HG03159 (cell line): Measurements from ENCODE around the gene PHF21B.
"Not testable (repeated sequence)": the region's sequence is repeated elsewhere in the genome, so short reads cannot be mapped to it uniquely, and the experiment has no call there.

Experiments
- ATAC-seq: cut with Tn5 transposase; IDR thresholded peaks from one replicate; pipeline ENCODE4 v1.9.1; 2021; ENCODE audit warnings: mild to moderate bottlenecking, moderate library complexity; ENCODE audit not compliant: unreplicated experiment

PHF21B gene

DNA sequence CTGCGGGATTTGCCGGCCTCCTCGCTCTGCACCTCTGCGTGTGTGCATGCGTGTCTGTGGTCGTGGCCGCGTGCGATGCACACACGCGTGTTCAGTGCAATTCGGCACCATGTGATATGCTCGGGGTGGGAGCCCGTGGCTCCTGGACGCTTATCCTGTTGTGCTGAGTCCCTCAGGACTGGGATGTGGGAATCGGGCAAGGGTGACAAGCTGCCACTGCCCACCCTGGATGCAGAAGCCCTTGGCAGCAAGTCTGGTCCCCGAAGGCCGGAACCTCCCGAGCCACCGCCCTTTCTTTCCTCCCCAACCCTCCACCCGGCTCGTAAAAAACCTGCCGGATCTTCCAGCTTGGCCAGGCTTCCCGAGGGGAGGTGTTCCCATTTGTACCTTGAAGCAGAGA is 128.2 kb downstream of the PHF21B start:
- ATAC-seq, result no peak

DNA sequence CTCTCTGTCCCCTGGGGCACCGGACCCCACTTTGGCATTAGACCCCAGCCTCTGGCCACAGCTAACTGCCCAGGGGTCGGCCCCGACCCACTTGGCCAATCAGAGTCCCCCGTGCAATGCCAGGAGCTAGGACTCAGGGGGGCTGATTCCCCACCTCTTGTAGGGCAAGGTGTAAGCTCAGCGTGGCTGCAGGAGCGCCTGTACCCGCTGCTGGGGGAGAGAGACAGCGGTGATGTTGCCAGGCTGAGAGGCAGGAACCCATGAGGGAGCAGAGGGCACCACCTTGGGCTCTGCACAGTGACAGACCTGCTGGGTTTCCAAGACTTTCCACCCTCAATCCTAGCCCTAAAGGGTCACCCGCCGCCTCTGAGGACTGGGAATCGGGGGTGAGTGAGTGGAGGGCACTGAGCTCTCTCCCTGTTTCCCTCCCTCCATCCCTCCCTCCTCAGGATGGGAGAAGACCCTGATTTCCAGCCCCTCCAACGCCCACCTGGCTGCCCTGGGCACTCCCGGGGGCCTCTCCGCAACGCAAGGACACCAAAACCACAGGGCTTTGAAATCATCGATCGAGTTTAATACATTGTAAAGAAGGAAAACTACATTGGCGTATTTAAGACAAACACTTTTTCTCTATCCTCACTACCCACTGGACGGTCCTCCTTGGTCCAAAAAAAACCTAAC is 129.1 kb downstream of the PHF21B start:
- no peak for ATAC-seq

DNA sequence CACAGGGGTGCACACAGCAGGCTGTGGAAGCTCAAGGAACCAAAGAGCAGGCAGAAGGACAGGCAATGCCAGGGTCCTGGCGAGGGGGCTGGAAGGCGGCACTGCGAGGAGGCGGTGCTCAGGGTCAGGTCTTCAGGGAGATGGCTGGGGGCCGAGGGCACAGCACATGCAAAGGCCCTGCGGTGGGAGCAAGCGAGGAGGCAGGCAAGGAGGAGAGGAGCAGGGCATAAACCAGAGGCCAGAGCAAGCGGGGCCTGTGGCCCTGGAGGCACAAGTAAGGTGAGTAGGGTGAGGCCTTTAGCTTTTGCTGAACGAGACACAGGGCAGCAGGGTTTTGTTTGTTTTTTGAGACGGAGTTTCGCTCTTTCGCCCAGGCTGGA is 130.5 kb downstream of the PHF21B start:
- no peak for ATAC-seq

DNA sequence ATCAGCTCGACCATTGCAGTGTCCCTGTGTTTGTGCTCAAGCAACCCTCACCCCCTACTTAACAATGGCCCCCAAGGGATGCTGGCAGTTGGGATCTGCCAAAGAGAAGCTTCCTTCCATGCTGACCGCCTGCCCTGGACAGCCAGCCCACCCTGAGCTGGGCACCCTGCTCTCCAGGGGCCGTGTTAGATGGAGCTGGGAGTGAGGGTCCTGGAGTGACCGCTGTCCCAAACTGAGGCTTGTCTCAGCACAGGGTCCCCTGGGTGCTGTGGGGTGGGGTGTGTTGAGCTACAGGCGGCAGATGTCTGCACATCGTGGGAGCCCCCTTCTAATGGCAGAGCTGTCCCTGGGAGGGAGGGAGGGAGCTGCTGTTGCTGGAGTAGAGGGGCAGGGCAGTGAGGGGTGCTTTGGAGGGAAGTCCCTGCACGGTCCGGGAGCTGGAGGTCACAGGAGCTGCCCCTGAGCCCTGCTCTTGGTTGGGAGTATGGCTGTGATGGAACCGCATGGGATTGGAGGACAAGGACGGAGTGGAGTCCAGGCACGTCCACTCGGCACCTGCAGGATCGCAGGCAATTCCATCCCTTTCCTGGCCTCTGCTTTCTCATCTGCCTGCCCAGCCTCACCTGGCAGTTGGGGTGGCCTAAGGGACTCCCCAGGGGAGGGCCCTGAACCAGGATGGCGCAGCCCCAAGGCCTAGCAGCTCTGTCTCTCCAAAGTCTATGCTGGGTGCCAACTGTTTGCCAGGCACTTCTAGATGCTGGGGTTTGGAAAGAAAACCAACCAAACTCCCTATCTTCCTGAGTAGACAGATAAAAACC is 131.1 kb downstream of the PHF21B start:
- no peak for ATAC-seq

DNA sequence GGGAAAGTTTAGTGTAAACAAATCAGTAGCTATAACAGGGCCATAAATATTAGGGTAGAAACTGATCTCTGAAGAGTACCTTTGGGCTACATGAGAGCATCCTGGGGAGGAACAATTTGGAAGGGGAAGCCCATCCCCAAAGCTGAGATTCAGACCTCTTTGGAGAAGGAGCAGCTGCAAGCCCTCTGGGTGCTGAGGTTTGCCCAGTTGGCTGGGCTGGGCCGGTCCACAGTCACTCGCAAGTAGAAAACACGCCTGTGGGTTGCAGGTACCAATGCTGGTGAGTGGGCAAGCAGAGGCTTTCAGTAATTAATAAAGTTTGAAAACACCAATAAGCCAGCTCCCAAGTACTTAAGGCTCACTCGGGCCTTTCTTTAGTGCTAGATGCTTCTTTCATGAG is 132.9 kb downstream of the PHF21B start:
- no peak for ATAC-seq

DNA sequence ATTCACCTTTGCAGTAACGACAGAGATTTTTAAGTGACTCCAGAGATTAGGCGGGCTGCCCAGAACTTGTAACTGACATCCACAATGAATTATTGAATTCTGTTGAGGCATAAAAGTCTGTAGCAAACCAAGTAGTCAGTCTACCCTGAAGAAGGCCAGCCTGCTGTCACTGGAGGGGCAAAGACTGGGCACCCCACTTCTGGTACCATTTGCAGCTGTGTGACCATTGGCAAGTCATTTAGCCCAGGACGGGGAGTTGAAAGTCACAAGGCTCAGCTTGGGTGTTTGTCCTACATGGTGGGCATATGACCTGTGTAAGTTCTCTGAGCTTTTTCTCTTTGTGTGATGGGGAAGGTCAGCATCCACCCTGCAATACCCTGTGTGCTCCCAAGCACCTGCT is 138.0 kb downstream of the PHF21B start:
- no peak for ATAC-seq

DNA sequence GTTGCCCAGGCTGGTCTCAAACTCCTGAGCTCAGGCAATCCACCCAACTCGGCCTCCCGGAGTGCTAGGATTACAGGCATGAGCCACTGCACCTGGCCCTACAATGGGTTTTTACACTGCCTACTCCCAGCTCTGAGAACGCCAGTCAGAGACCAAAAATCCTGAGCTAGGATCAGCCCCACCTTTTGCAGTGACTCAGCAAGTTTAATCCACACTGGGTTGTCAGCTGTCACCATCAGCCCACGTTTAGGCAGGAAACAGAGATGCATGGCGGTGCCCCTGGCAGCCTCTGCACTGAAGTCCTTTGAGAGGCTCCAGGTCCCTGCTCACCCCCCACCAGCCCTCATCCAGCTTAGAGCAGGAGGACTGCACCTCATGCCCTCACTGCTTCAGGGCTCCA is 139.8 kb downstream of the PHF21B start:
- ATAC-seq, result no peak

DNA sequence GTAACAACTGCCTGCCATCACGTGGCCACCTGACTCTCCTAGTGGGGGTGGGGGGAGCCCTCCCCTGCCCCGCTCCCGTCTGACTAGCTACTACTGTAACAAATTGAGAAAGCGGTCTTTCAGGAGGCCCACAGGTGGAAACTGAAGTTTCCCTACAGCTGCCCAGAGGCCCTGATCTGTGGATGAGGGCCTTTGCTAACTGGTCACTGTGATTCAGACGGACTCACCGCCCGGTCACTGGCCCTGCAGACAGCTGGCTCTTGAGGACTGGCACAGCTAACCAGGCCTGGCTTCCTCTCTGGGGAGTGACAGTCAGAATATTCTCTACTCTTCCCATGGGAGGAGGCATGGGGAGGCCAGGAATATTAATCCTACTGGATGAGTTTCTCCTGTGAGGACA is 140.6 kb downstream of the PHF21B start:
- ATAC-seq, result no peak

DNA sequence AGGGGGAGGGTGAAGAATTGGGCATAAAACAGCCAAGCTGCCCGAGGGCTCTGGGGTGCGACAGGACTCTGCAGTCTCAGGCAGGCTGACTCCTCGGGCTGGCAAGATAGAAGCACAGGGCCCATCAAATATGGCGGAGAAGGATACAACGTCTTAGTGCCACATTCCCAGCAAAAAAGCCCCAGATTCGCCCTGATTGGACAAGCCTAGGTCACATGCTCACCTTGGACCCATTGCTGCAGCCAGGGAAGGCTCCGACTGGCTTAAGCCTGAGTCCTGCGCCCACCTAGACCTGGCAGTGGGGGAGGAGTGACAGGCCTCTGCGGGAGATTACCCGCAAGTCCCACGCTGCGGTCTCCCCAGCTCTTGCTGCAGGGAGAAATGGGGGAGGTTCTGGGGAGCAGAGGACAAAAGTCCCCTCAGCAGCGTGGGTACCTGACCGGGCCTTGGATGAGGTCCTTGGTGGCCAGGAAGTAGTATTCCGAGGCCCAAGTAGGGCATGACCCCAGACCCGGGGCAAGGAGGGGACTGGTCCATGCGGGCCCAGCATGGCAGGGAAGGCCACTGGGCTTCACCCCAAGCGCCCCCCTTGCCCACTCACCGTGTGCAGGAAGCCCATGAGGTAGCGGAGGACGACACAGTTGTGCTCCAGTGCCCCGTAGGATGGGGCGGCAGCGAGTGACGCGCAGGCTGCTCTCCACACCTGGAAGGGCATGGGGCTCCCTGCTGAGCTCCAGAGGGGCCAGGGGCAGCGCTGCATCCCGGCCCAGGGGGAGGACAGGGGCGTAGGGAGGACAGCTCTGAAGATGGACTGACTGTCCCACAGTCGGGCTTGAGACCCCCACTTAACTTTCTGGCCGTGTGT is 144.4 kb downstream of the PHF21B start:
- ATAC-seq, result no peak

DNA sequence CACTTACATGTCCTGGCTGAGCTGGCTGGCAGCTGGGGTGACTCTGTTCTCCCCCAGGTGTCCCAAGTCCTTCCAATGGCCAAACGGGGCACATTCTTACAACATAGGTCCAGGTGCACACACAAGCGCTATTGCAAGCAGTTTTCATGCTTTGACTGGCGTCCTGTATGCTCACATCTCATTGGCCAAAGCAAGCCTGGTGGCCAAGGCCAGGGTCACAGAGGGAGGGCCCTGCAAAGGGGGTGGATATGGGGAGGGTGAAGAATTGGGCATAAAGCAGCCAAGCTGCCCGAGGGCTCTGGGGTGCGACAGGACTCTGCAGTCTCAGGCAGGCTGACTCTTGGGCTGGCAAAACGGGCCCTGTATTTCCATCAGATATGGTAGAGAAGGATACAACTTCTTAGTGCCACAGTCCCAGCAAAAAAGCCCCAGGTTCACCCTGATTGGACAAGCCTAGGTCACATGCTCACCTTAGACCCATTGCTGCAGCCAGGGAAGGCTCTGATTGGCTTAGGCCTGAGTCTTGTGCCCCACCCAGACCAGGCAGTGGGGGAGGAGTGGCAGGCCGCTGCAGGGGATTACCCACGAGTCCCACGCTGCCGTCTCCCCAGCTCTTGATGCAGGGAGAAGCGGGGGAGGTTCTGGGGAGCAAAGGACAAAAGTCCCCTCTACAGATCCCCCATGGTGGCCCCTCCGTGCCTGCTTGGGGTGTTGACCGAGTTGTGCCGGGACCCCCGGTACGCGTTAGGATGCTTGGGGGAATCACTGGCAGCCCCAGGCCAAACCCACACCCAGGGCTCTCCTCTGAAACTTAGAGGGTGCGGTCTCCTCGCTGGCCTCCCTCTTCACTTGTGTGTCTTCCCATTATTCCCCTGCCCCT is 146.6 kb downstream of the PHF21B start:
- no peak for ATAC-seq

DNA sequence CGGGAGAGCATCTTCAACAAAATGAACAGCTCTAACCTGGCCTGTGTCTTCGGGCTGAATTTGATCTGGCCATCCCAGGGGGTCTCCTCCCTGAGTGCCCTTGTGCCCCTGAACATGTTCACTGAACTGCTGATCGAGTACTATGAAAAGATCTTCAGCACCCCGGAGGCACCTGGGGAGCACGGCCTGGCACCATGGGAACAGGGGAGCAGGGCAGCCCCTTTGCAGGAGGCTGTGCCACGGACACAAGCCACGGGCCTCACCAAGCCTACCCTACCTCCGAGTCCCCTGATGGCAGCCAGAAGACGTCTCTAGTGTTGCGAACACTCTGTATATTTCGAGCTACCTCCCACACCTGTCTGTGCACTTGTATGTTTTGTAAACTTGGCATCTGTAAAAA is 147.5 kb downstream of the PHF21B start:
- no peak for ATAC-seq

DNA sequence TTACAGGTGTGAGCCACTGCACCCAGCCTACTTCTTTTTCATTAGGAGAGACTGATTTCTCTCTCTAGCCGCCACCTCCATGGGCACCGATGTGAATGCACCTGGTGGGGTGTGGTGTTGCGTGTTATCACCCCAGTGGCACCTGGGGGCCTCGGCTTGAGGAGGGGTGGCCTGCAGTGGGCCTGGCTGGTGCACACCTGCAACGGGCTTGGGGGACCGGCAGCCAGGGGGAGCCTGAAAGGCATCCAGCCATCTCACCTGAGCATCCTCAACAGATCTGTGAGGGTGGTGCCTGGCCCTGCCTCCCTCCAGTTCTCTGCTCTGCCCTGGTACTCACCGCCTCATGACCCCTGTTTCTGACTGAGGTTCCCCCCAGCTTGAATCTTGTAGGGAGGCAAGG is 148.6 kb downstream of the PHF21B start:
- no peak for ATAC-seq

DNA sequence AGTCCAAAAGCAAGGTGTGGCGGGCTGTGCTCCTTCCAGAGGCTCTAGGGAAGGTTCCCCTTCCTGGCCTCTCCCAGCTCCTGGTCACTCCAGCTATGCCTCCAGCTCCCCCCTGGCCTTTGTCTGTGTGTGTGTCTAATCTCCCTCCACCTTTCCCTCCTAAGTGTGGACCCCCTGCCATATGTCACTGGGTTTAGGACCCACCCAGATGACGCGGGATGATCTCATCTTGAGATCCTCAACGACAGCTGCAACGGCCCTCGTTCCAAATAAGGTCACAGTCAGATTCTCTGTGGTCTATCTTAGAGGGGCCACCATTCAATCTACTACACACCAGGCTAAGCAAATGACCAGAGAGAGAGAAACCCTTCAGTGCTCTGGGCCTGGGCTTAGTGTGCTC is 149.5 kb downstream of the PHF21B start:
- ATAC-seq, result no peak

DNA sequence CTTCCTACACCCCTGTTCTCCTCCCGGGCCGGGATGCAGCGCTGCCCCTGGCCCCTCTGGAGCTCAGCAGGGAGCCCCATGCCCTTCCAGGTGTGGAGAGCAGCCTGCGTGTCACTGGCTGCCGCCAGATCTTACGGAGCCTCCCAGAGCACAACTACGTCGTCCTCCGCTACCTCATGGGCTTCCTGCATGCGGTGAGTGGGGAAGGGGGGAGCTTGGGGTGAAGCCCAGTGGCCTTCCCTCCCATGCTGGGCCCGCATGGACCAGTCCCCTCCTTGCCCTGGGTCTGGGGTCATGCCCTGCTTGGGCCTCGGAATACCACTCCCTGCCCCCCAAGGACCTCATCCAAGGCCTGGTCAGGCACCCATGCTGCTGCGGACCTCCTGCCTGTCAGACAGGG is 150.2 kb downstream of the PHF21B start:
- ATAC-seq, result no peak

DNA sequence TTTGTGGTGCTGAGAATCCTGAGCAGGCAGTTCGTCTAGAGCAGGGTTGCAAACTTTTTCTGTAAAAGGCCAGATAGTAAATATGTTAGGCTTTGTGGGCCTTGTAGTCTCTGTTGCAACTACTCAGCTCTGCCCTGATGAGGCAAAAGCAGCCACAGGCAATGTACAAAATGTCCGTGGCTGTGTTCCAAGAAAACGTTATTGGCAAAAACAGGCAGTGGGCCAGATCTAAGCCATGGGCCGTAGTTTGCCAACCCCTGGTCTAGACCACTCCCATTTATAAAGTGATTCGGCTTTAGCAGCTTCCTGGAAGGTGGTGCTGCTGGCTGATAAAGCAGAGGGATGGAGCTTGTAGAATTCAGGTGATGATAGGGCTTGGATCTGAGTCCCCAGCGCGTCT is 151.0 kb downstream of the PHF21B start:
- not testable (repeated sequence) for ATAC-seq

DNA sequence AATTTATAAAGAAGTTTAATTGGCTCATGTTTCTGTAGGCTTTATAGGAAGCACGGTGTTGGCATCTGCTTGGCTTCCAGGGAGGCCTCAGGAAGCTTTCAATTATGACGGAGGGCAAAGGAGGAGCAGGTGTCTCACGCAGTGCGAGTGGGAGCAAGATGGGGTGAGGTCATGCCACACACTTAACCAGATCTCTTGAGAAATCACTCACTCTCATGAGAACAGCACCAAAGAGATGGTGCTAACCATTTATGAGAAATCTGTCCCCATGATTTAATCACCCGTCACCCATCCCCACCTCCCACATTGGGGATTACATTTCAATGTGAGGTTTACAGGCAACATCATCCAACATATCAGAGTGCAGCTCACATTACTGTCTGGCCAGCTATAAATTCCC is 153.9 kb downstream of the PHF21B start:
- ATAC-seq, result no peak

DNA sequence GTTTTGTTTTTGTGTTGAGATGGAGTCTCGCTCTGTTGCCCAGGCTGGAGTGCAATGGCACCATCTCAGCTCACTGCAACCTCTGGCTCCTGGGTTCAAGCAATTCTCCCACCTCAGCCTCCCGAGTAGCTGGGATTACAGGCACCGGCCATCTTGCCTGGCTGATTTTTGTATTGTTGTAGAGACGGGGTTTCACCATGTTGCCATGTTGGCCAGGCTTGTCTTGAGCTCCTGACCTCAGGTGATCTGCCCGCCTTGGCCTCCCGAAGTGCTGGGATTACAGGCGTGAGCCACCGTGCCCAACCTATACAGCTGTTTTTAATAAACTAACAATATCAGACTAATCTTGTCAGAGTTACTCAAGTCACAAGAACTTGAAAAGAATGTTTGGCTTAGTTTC is 155.2 kb downstream of the PHF21B start:
- ATAC-seq, result not testable (repeated sequence)

DNA sequence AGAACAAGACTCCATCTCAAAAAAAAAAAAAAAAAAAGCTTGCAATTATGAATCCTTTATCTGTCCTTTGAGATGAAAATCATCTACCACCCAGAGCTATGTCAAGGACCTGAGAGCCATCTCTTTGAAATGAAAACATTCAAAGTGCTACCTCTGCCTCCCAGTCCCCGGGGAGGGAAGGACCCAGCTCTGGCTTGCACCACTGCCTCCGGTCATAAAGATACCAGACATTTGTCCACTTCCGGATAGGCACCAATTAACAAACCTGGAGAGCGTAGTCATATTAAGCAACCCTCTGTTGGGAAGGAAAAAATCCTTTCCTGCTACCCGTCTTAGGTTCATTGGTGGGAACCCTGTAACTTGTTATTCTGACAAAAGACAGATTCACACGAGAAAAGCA is 158.9 kb downstream of the PHF21B start:
- ATAC-seq, result no peak

DNA sequence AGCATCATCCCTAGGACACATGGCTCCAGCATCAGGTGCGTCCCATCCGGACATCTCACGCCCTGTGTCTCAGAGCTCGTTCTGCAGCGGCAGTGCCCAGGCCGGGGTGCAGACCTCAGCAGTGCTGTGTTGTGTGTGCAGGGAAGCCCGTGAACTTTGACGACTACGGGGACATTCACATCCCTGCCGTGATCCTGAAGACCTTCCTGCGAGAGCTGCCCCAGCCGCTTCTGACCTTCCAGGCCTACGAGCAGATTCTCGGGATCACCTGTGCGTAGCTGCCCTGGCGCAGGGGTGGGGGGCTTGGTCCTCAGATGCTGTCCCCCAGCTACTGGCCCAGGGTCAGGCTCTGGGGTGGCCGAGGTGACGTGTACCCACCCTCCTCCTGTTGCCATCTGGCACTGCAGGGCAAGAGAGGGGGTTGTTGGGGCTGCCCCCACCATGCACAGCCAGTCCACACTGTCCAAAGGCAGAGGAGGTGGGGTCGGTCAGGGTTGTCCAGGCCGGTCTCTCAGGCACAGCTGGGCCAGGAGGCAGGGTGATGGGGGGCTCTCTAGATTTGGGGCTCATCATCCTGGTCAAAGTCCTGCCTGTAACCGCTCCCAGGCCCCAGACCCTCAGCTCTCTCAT is 160.9 kb downstream of the PHF21B start:
- ATAC-seq, result no peak

DNA sequence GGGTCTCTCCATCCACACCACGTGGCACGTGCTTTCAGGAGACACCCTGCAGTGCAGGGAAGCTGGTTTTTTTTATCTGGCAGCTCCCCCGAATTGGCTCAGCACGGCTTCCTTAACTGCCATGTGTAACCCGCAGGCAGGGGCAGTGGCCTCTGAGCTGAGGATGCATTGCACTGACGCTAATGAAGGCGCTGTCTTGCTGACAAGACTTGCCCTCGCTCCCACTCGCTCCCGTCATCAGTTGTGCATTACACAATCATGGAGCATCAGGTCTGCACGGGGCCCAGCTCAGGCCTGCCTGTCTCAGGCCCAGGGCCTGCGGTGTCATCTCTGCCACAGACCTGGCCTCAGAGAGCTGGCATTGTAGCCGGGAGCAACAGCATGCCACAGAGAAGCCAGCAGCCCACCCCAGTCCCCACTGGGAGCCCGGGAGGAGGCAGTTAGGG is 161.5 kb downstream of the PHF21B start:
- no peak for ATAC-seq
